Measurements from ENCODE around the gene DNAJC5.

Gene DNAJC5

DNA sequence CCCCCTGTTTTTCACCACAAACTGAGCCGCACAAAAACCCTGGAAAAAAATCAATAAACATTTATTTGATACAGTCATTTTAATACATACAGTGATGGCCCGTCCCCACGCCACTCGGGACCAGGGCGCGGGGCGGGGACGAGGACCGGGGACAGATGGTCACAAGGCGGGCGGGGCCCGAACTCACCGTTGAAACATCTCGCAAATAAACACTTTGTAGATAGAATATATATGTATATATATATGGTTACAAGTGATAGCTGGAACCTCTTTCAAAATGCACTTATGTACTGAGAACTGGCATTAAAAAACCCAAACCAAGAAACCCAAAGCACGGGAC, 61.7 kb downstream of the DNAJC5 start:
- Histone ChIP-seq H3K36me3 (ENCODE audit: insufficient read depth, low read length) (peaks cover 23% of the 10 kb centered on the region; the same call in 1 of the 2 replicates), H3K9me3 (ENCODE audit: low read length) (no peaks in the 10 kb centered on the region), H3K4me3 (ENCODE audit: low read depth, low read length, poor library complexity, severe bottlenecking) (peak overlapping the region; percentile 61), H3K79me2 (ENCODE audit: insufficient read depth, low read length) (no peaks in the 10 kb centered on the region), H4K20me1 (ENCODE audit: insufficient read depth, low read length) (no peaks in the 10 kb centered on the region), H3K9me2 (ENCODE audit: low read depth, low read length) (no peaks in the 10 kb centered on the region), H3F3A (ENCODE audit: insufficient read depth, low read length) (no peaks in the 10 kb centered on the region), H2AFZ (ENCODE audit: low read length) (no peak overlapping the region), H3K27ac (ENCODE audit: low read depth, low read length, poor library complexity, severe bottlenecking) (peak overlapping the region; percentile 74), H3K4me1 (ENCODE audit: insufficient read depth, low read length, severe bottlenecking) (peaks cover 46% of the 10 kb centered on the region), H3K9ac (ENCODE audit: low read length) (peak overlapping the region; percentile 66), H3K4me2 (ENCODE audit: low read length) (peak overlapping the region; percentile 73), H3K27me3 (ENCODE audit: insufficient read depth, low read length) (no peaks in the 10 kb centered on the region)
- TF ChIP-seq, protein P1, sequence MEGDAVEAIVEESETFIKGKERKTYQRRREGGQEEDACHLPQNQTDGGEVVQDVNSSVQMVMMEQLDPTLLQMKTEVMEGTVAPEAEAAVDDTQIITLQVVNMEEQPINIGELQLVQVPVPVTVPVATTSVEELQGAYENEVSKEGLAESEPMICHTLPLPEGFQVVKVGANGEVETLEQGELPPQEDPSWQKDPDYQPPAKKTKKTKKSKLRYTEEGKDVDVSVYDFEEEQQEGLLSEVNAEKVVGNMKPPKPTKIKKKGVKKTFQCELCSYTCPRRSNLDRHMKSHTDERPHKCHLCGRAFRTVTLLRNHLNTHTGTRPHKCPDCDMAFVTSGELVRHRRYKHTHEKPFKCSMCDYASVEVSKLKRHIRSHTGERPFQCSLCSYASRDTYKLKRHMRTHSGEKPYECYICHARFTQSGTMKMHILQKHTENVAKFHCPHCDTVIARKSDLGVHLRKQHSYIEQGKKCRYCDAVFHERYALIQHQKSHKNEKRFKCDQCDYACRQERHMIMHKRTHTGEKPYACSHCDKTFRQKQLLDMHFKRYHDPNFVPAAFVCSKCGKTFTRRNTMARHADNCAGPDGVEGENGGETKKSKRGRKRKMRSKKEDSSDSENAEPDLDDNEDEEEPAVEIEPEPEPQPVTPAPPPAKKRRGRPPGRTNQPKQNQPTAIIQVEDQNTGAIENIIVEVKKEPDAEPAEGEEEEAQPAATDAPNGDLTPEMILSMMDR (IDR thresholded peaks at IDR 0.05; ENCODE audit: low read length): no peak
- TF ChIP-seq EZH2 (IDR thresholded peaks at IDR 0.05; ENCODE audit: borderline replicate concordance, low read length): no peak

DNA sequence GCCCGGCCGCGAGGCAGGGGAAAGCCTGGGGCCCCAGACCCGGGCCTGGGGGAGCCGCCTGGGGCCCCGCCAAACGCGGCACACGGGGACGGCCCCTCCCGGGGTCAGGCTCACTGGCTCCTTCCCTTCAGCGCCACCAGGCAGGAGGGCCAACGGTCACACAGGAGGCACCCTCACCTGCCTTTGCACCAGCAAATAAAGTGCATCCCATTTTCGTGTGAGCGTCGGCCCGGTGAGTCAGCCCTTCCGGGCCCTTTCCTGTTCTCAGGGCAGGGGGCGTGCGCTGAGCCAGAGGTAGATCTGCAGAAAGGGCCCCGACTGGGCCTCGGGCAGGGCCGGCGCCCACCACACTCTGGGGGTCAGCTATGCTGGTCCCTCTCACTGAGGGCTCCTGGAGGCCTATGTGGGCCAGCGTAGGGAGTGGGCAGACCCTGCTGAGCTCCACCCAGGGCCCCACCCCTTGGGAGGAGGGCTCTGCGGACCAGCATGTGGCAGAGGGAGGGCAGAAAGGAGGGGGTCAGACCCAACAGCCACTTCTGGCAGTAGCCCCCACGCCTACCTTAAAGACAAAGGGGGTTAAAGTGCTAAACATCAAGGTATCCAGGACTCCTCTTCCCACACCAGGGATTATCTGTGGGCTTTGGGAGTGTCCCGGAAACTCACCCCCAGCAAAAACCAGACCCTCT, 62.2 kb downstream of the DNAJC5 start:
- H3K4me2 ChIP-seq (ENCODE audit: low read length): peak overlapping the region; percentile 73
- H3K4me3 ChIP-seq (ENCODE audit: low read depth, low read length, poor library complexity, severe bottlenecking): peak overlapping the region; percentile 61
- H3K4me1 ChIP-seq (ENCODE audit: insufficient read depth, low read length, severe bottlenecking): peaks cover 41% of the 10 kb centered on the region
- peaks cover 29% of the 10 kb centered on the region for H3K36me3 ChIP-seq (ENCODE audit: insufficient read depth, low read length)
- no peaks in the 10 kb centered on the region for H3K9me3 ChIP-seq (ENCODE audit: low read length)
- no peak overlapping the region for H2AFZ ChIP-seq (ENCODE audit: low read length)
- H3K79me2 ChIP-seq (ENCODE audit: insufficient read depth, low read length): no peaks in the 10 kb centered on the region
- TF ChIP-seq, protein P1 (IDR thresholded peaks at IDR 0.05; ENCODE audit: low read length): no peak
- no peak for TF ChIP-seq EZH2 (IDR thresholded peaks at IDR 0.05; ENCODE audit: borderline replicate concordance, low read length)
- H3F3A ChIP-seq (ENCODE audit: insufficient read depth, low read length): no peaks in the 10 kb centered on the region
- no peaks in the 10 kb centered on the region for H3K27me3 ChIP-seq (ENCODE audit: insufficient read depth, low read length)
- no peaks in the 10 kb centered on the region for H3K9me2 ChIP-seq (ENCODE audit: low read depth, low read length)
- peak overlapping the region; percentile 66 for H3K9ac ChIP-seq (ENCODE audit: low read length)
- H3K27ac ChIP-seq (ENCODE audit: low read depth, low read length, poor library complexity, severe bottlenecking): peak overlapping the region; percentile 74
- no peaks in the 10 kb centered on the region for H4K20me1 ChIP-seq (ENCODE audit: insufficient read depth, low read length)

DNA sequence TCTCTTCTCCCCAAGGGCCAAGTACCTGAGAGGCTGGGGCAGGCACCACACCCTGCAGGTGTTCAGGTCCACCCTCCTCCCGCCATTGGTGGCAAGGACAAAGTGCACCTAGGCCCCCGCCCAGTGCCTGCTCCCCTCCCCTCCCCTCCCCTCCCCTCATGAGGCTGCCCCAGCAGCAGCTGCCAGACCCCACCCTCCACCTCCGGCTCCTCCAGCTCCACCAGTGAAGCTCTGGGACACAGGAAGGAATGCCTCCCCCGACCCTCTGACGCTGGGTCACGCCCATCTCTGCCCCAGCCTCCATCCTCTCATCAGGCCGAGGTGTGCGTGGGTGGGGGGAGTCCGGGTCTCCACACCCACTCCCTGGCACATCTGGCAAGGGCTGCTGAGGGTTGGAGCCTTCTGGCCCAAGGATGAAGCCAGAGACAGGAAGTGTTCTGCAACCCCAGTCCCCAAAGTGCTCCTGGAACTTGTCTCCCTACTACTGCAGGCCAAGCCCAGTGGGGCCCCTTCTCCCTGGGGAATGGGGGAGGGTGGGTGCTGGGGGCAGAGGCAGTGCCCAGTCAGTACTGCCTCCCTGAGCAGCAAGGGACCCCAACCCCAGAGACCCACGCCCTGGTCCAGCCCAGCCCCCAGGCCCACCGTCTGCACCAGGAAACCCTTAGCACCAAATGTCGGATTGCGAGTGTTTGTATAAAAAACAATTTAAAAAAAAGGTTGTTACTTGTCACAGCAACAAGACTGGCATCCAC, 62.9 kb downstream of the DNAJC5 start:
- Histone ChIP-seq H2AFZ (ENCODE audit: low read length) (no peak overlapping the region), H3K9me3 (ENCODE audit: low read length) (no peaks in the 10 kb centered on the region), H3F3A (ENCODE audit: insufficient read depth, low read length) (no peaks in the 10 kb centered on the region), H4K20me1 (ENCODE audit: insufficient read depth, low read length) (no peaks in the 10 kb centered on the region), H3K79me2 (ENCODE audit: insufficient read depth, low read length) (no peaks in the 10 kb centered on the region), H3K36me3 (ENCODE audit: insufficient read depth, low read length) (peaks cover 34% of the 10 kb centered on the region), H3K4me2 (ENCODE audit: low read length) (peak overlapping the region; percentile 73), H3K4me3 (ENCODE audit: low read depth, low read length, poor library complexity, severe bottlenecking) (peak overlapping the region; percentile 61), H3K27ac (ENCODE audit: low read depth, low read length, poor library complexity, severe bottlenecking) (peak overlapping the region; percentile 74), H3K4me1 (ENCODE audit: insufficient read depth, low read length, severe bottlenecking) (peaks cover 41% of the 10 kb centered on the region), H3K9me2 (ENCODE audit: low read depth, low read length) (no peaks in the 10 kb centered on the region), H3K9ac (ENCODE audit: low read length) (peak overlapping the region; percentile 66; the same call in 1 of the 2 replicates), H3K27me3 (ENCODE audit: insufficient read depth, low read length) (no peaks in the 10 kb centered on the region)
- TF ChIP-seq, protein P1 (IDR thresholded peaks at IDR 0.05; ENCODE audit: low read length): no peak
- no peak for TF ChIP-seq EZH2 (IDR thresholded peaks at IDR 0.05; ENCODE audit: borderline replicate concordance, low read length)
